H54 (cell line): Measurements from ENCODE around the gene CFAP70.
"Not testable (repeated sequence)": the region's sequence is repeated elsewhere in the genome, so short reads cannot be mapped to it uniquely, and the experiment has no call there.

Experiments
- DNase-seq: peaks from one replicate; pipeline ENCODE4 v3.0.0; 2011; ENCODE audit warnings: low spot score, mixed read lengths; ENCODE audit not compliant: insufficient read length
- FAIRE-seq: peaks from 3 replicates; lab custom pipeline; 2011; peaks lifted over from hg19 to GRCh38; lab: Jason Lieb, UNC
- POLR2A ChIP-seq: IDR thresholded peaks from 2 replicates; pipeline ENCODE4 v1.6.1; 2011; ENCODE audit warnings: low read depth, mild to moderate bottlenecking, low read length

CFAP70 gene

DNA sequence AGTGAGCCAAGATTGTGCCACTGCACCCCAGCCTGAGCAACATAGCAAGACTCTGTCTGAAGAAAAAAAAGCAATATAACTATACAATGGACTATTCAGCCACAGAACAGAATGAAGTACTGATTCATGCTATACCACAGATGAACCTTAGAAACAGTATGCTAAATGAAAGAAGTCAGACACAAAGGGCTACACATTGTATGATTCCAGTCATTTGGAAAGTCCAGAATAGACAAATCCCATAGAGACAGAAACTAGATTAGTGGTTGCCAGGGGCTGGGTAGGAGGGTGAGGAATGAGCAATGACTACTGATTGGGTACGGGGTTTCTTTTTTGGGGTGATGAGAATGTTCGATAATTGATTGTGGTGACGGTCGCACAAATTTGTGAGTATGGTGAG is 9.6 kb upstream of the CFAP70 start:
- DNase-seq, result no peak
- no peak for FAIRE-seq
- TF ChIP-seq POLR2A, result no peak

DNA sequence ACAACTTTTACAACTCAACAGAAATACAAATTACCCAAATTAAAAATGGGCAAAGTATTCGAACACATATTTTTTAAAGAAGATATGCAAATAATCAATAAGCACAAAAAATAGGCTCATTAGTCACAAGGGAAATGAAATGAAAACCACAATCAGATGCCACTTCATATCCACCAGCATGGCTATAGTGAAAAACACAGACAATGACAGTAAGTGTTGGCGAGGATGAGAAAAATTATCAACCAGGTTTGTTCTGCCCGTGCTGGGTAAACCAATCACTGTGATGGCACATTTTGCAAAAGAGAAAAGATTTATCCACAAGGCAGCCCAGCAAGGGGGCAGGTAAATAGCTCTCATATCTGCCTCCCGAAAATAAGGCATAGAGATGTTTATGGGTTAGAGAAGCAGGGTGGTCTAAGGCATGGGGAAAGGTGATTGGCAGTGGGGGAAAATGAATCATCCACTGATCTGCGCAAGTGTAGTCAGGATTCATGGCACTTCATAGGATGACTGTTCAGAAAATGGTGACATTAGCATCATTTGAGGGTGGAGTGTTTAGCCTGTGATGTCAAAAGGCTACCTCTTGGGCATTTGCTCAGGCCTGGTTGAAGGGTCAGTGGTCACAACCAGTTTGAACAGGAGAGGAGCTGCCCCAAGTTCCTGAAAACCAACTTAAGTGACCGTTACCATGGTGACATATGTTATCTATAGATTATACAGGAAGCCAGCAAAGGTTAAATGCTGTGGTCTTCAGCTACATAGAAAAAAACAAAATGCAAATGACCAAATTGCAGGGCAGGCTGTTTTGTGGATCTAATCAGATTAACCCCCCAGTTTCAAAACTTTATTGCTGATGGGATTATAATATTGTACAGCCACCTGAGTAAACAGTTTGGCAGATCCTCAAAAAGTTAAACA is 8.0 kb upstream of the CFAP70 start:
- no peak for DNase-seq
- TF ChIP-seq POLR2A, result no peak
- FAIRE-seq, result no peak

DNA sequence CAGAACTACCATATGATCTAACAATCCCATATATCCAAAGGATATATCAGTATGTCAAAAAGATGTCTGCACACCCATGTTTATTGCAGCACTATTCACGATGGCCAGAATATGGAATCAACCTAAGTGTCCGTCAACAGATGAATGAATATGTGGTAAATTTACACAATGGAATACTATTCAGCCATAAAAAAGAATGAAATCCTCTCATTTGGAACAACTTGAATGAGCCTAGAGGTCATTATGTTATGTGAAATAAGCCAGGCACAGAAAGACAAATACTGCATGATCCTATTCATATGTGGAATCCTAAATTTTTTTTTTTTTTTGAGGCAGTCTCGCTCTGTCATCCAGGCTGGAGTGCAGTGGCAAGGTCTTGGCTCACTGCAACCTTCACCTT is 6.3 kb upstream of the CFAP70 start:
- no peak for FAIRE-seq
- TF ChIP-seq POLR2A, result no peak
- DNase-seq, result no peak

DNA sequence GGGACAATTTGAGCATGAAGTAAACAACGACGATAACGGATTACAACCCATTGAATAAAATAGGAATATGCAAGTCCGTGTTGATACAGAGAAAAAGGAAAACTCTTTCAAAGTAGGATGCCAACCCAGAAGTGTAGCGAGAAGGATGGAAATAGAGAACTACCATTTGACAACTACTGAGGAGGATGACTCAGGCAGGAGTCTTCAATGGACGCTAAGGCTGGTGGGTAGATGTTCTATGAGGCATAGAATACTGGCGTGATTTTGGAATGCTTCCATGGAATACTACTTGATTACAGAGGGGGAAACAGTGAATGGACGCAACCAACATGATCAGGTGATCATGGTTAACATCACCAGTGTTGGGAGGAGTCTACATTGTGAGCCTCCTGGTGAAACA is 828 bp upstream of the CFAP70 start:
- DNase-seq, result no peak
- FAIRE-seq, result peak; percentile 76

DNA sequence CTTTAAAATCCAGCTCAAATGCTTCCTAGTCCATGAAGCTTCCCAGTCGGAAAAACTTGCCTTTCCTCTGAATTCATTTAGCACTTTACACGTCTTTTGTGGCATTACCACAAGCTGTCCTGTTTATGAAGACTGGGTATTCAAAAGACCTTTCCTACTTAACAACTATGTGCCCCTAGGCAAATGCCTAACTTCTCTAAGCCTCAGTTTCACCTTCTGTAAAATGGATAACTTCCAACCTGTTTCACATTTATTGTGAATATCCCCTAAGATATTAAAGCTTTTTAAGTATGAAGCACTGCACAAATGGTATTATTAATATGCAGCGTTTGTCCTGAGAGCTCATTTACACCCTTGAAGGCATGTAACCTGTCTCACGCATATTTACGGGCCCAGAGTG is 843 bp downstream of the CFAP70 start:
- FAIRE-seq (no peak), DNase-seq (no peak)
- no peak for TF ChIP-seq POLR2A

More for the DNA sequence above, 828 bp upstream of the CFAP70 start:
- no peak for TF ChIP-seq POLR2A

DNA sequence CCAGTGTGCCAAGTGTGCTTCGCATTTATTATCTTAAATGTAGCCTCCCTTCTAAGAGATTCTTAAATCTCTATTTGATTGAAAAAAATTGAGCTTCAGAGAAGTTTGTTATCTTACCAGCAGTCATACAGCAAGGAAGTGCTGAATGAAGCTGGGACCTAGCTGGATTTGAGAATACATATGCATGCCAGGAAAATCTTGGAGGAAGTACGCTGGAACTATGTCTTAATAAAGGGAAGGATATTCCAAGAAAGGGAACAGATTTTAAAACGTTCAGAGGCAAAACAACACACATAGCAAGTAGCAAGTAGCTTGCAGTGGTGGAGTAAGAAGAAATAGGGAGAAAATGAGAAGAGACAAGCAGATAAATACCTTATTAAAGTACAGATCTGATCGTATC is 1.5 kb downstream of the CFAP70 start:
- DNase-seq (no peak), FAIRE-seq (no peak)
- TF ChIP-seq POLR2A, result no peak

DNA sequence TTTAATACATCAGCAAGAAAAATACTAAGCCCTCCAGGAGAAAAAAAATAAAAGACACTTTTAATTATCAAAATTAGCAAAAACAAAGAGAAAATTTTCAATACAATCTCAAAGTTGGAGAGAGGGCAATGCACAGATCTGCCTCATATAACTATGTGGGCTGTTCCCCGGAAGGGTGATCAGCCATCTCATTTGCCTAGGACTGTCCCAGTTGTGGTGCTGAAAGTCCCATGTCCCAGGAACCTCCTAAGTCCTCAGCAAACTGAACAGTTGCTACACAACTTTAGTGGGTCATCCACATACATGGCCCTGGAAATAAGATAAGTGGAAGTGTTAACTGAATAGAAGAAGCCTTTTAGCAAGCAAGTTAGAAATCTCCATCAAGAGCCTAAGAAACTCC is 14.4 kb downstream of the CFAP70 start:
- no peak for DNase-seq
- TF ChIP-seq POLR2A, result no peak
- no peak for FAIRE-seq

DNA sequence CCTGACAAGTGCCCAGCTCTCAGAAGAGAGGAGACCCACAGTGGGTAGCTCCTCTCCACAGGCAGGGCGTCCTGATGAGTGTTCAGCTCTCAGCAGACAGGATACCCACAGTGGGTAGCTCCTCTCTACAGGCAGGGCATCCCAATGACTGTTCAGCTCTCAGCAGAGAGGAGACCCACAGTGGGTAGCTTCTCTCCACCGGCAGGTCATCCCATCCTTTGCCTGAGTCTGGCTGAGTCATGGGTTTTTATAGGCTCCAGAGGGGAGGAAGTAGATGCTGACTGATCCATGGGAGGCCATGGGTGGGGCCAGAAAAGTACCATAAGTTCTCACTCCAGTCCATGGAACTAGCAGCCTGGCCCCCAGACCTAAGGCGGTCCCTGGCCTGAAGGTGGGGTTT is 18.5 kb downstream of the CFAP70 start:
- FAIRE-seq, result no peak
- no peak for DNase-seq
- TF ChIP-seq POLR2A, result no peak

DNA sequence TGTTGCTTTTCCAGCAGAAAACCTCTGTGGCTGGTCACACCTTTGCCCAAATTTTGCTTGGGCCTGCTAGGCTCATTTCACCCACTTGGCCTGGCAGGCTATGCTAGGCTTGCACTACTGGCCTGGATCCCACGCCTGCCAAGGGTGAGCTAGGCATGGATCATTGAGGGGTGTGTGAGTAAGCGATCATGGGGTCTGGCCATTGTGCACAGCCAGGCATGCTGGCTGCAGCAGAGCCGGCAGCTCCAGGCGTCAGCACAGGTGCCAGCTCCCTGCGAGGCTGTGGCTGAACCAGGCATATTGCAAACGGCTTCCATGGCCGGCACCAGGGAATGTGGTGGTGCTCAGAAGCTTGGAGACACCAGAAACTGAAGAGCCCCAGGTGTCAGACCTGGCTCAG is 19.2 kb downstream of the CFAP70 start:
- no peak for DNase-seq
- no peak for FAIRE-seq
- TF ChIP-seq POLR2A, result no peak

DNA sequence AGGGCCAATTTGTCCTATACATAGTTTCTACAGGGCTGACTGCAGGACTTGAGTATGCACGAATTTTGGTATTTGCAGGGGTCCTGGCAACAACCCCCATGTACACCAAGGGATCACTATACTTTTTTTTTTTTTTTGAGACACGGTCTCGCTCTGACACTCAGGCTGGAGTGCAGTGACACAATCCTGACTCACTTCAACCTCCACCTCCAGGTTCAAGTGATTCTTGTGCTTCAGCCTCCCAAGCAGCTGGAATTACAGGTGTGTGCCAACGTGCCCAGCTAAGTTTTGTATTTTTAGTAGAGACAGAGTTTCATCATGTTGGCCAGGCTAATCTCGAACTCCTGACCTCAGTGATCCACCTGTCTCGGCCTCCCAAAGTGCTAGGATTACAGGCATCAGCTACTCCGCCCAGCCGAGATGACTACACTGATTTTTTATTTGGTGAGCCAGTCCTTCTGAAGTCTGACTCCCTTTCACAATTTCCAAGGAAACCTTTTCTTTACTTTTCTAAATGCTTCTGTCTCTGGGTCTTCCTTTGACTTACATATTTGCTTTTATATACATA is 19.8 kb downstream of the CFAP70 start:
- TF ChIP-seq POLR2A, result no peak
- DNase-seq, result no peak
- no peak for FAIRE-seq

DNA sequence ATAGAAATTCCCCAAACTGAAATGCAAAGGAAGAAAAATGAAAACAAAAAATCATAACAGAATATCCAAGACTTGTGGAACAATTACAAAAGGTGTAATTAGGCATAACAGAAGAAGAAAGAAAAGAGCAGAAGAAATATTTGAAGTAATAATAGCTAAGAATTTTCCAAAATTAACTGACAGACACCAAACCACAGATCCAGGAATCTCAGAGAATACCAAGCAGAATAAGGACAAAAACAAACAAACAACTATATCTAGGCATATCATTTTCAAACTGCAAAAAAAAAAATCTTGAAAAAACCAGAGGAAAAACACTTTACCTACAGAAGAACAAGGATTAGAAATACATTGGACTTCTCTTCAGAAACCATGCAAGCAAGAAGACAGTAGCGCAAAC is 25.5 kb downstream of the CFAP70 start:
- FAIRE-seq (no peak), DNase-seq (no peak)
- TF ChIP-seq POLR2A, result no peak

DNA sequence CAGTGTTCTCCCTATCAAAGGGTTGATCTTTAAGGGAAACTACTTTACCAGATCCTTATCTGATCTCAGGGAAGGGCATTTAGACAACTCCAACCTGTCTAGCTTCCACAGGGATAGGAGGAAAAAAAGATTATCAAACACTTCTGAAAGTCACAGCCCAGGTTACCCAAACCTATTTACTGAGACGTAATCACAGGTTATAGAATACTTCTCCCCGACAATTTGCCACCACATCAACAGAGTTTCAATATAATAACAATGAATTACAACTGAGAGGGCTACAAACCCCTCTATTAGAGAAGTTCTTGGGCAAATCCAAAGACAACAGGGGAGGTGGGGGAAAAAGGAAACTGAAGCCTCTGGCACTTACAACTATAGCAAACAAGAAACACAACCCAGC is 26.3 kb downstream of the CFAP70 start:
- TF ChIP-seq POLR2A, result no peak
- DNase-seq, result no peak
- FAIRE-seq, result no peak

DNA sequence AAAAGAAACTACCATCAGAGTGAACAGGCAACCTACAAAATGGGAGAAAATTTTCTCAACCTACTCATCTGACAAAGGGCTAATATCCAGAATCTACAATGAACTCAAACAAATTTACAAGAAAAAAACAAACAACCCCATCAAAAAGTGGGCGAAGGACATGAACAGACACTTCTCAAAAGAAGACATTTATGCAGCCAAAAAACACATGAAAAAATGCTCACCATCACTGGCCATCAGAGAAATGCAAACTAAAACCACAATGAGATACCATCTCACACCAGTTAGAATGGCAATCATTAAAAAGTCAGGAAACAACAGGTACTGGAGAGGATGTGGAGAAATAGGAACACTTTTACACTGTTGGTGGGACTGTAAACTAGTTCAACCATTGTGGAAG is 30.1 kb downstream of the CFAP70 start:
- not testable (repeated sequence) for FAIRE-seq

DNA sequence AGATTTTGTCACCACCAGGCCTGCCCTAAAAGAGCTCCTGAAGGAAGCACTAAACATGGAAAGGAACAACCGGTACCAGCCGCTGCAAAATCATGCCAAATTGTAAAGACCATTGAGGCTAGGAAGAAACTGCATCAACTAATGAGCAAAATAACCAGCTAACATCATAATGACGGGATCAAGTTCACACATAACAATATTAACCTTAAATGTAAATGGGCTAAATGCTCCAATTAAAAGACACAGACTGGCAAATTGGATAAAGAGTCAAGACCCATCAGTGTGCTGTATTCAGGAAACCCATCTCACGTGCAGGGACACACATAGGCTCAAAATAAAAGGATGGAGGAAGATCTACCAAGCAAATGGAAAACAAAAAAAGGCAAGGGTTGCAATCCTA is 33.4 kb downstream of the CFAP70 start:
- not testable (repeated sequence) for DNase-seq, FAIRE-seq

More for the DNA sequence above, 30.1 kb downstream of the CFAP70 start:
- not testable (repeated sequence) for DNase-seq

DNA sequence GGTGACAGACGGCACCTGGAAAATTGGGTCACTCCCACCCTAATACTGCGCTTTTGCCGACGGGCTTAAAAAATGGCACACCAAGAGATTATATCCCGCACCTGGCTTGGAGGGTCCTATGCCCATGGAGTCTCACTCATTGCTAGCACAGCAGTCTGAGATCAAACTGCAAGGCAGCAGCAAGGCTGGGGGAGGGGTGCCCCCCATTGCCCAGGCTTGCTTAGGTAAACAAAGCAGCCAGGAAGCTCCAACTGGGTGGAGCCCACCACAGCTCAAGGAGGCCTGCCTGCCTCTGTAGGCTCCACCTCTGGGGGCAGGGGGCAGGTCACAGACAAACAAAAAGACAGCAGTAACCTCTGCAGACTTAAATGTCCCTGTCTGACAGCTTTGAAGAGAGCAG is 35.1 kb downstream of the CFAP70 start:
- not testable (repeated sequence) for FAIRE-seq, DNase-seq

DNA sequence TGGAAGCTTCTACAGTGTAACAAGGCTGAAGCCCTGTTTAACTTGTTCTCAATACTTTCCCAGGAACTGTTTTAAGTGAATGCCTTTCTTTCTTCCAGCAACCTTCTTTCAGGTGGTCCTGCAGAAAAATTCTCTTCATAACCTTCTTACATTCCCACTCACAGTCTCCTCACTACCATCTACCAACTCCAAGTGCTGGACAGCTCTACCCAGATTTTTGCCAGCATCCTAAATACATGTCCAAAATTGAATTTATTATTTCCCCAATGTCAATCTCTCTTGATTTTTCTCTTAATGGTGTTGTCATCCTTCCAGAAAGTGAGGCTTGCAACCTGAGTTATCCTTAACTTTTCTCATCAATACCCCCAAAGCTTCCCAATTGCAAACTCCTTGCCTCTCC is 48.2 kb downstream of the CFAP70 start:
- FAIRE-seq (no peak), DNase-seq (no peak)
- no peak for TF ChIP-seq POLR2A
